ENCODE measurements around the gene CHID1. TPM values are rescaled to one million over a fixed set of nuclear protein-coding genes. Genes with fewer than 3 reads are reported as not detected.

Gene CHID1
- total RNA-seq, 4 donors from 2014 or later = 36.0 to 55.3 (median 46.4) TPM

GRCh38 chr11:908273-908672, 2.3 kb downstream of the CHID1 start:
- no peak overlapping the region for H3K27ac ChIP-seq
- peaks cover 0 to 46% of the 10 kb centered on the region in 2 donors for H3K36me3 ChIP-seq
- ATAC-seq = no peak
- H3K9me3 ChIP-seq = no peaks in the 10 kb centered on the region
- WGBS, 2 donors (ENCODE audit: low coverage in 1 of 2) = 93% methylated on average over 3 of the region's 5 CpGs; no CpG with 5 or more reads in 1 of the 2 donors
- no peaks in the 10 kb centered on the region for H3K27me3 ChIP-seq
- no peak overlapping the region for H3K4me3 ChIP-seq
- no peak for TF ChIP-seq EP300 (IDR thresholded peaks at IDR 0.05)
- H3K4me1 ChIP-seq = peaks cover 0 to 33% (median 10%) of the 10 kb centered on the region in 3 donors

- no CpG with 5 or more reads among the region's 2 CpGs for WGBS, 2 donors (ENCODE audit: low coverage in 1 of 2)
- no peaks in the 10 kb centered on the region for H3K9me3 ChIP-seq
- peaks cover 0 to 33% (median 10%) of the 10 kb centered on the region in 3 donors for H3K4me1 ChIP-seq
- ATAC-seq = no peak
- no peak overlapping the region for H3K4me3 ChIP-seq
- no peak overlapping the region for H3K27ac ChIP-seq
- peaks cover 0 to 52% of the 10 kb centered on the region in 2 donors for H3K36me3 ChIP-seq
- TF ChIP-seq CTCF (IDR thresholded peaks at IDR 0.05) = no peak
- TF ChIP-seq POLR2A (IDR thresholded peaks at IDR 0.05) = no peak
- no peak for TF ChIP-seq EP300 (IDR thresholded peaks at IDR 0.05)
- TF ChIP-seq POLR2AphosphoS5 (IDR thresholded peaks at IDR 0.05) = no peak
- H3K27me3 ChIP-seq = no peaks in the 10 kb centered on the region
Measured at GRCh38 chr11:907668-908067, 2.9 kb downstream of the CHID1 start.

GRCh38 chr11:905952-906351, 4.7 kb downstream of the CHID1 start:
- ATAC-seq = no peak
- TF ChIP-seq POLR2AphosphoS5 (IDR thresholded peaks at IDR 0.05) (no peak), POLR2A (IDR thresholded peaks at IDR 0.05) (no peak), CTCF (IDR thresholded peaks at IDR 0.05) (no peak), EP300 (IDR thresholded peaks at IDR 0.05) (no peak)
- Histone ChIP-seq H3K27me3 (no peaks in the 10 kb centered on the region), H3K4me3 (no peak overlapping the region), H3K4me1 (peaks cover 0 to 22% (median 7%) of the 10 kb centered on the region in 3 donors), H3K9me3 (no peaks in the 10 kb centered on the region), H3K36me3 (peaks cover 0 to 70% of the 10 kb centered on the region in 2 donors), H3K27ac (no peak overlapping the region)
- WGBS, 2 donors (ENCODE audit: low coverage in 1 of 2) = 77 to 90% methylated on average over 3 to 7 of the region's 7 CpGs

- no peak overlapping the region for H3K4me3 ChIP-seq
- peaks cover 0 to 11% (median 0%) of the 10 kb centered on the region in 3 donors for H3K4me1 ChIP-seq
- no CpG with 5 or more reads among the region's 7 CpGs for WGBS, 2 donors (ENCODE audit: low coverage in 1 of 2)
- ATAC-seq = no peak
- H3K9me3 ChIP-seq = no peaks in the 10 kb centered on the region
- H3K36me3 ChIP-seq = peaks cover 0 to 85% of the 10 kb centered on the region in 2 donors
- TF ChIP-seq POLR2A (IDR thresholded peaks at IDR 0.05) (no peak), CTCF (IDR thresholded peaks at IDR 0.05) (no peak), POLR2AphosphoS5 (IDR thresholded peaks at IDR 0.05) (no peak), EP300 (IDR thresholded peaks at IDR 0.05) (no peak)
- no peak overlapping the region for H3K27ac ChIP-seq
- no peaks in the 10 kb centered on the region for H3K27me3 ChIP-seq
Measured at GRCh38 chr11:904380-904779, 6.2 kb downstream of the CHID1 start.

- no peaks in the 10 kb centered on the region for H3K27me3 ChIP-seq
- WGBS, 2 donors (ENCODE audit: low coverage in 1 of 2) = 89 to 100% methylated on average over 2 to 8 of the region's 19 CpGs
- peaks cover 0 to 81% of the 10 kb centered on the region in 2 donors for H3K36me3 ChIP-seq
- H3K9me3 ChIP-seq = no peaks in the 10 kb centered on the region
- TF ChIP-seq POLR2A (IDR thresholded peaks at IDR 0.05) (no peak), CTCF (IDR thresholded peaks at IDR 0.05) (no peak), POLR2AphosphoS5 (IDR thresholded peaks at IDR 0.05) (no peak), EP300 (IDR thresholded peaks at IDR 0.05) (no peak)
- no peak for ATAC-seq
- H3K4me3 ChIP-seq = no peak overlapping the region
- no peak overlapping the region for H3K27ac ChIP-seq
- H3K4me1 ChIP-seq = peaks cover 0 to 15% (median 0%) of the 10 kb centered on the region in 3 donors
Measured at GRCh38 chr11:901452-902061, 9.1 kb downstream of the CHID1 start.
